Measurements from ENCODE around the gene HYAL2.

DNA sequence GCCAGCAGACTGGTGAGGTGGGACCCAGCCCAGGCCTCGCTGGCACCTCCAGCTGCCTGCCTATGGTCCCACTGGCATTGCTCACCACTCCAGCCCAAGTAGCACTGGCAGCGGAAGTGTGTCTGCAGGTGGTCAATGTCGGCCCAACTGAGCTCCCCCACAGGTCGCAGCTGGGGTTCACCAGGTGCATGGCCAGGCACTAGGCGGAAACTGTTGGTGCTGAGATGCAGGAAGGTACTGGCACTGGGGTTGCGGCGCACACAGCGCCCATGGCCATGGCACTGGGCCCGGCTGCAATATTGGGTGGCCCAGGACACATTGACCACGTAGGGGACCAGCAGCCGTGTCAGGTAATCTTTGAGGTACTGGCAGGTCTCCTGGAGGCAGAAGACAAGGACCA is 4.4 kb downstream of the HYAL2 start:
- no peak for TF ChIP-seq PHF21A (IDR thresholded peaks at IDR 0.05; ENCODE audit: borderline replicate concordance, low read depth)
- no peak for TF ChIP-seq CTCF (IDR thresholded peaks at IDR 0.05 in 2 of 3, conservative IDR thresholded peaks at IDR 0.05 in 1 of 3; ENCODE audit: insufficient read depth in 2 of 3, low read depth in 1 of 3, low read length in 3 of 3)
- no peak for TF ChIP-seq PHF8 (IDR thresholded peaks at IDR 0.05; ENCODE audit: borderline replicate concordance, low read length)
- TF ChIP-seq FOXJ3 (CRISPR knock-in tag; IDR thresholded peaks at IDR 0.05): no peak
- TF ChIP-seq, protein P1, sequence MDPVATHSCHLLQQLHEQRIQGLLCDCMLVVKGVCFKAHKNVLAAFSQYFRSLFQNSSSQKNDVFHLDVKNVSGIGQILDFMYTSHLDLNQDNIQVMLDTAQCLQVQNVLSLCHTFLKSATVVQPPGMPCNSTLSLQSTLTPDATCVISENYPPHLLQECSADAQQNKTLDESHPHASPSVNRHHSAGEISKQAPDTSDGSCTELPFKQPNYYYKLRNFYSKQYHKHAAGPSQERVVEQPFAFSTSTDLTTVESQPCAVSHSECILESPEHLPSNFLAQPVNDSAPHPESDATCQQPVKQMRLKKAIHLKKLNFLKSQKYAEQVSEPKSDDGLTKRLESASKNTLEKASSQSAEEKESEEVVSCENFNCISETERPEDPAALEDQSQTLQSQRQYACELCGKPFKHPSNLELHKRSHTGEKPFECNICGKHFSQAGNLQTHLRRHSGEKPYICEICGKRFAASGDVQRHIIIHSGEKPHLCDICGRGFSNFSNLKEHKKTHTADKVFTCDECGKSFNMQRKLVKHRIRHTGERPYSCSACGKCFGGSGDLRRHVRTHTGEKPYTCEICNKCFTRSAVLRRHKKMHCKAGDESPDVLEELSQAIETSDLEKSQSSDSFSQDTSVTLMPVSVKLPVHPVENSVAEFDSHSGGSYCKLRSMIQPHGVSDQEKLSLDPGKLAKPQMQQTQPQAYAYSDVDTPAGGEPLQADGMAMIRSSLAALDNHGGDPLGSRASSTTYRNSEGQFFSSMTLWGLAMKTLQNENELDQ (CRISPR knock-in tag; IDR thresholded peaks at IDR 0.05; ENCODE audit: borderline replicate concordance): no peak
- no peak for TF ChIP-seq XRCC5 (IDR thresholded peaks at IDR 0.05; ENCODE audit: low read depth, low read length)
- TF ChIP-seq CBFB (CRISPR knock-in tag; IDR thresholded peaks at IDR 0.05): no peak
- no peak for TF ChIP-seq SAFB2 (IDR thresholded peaks at IDR 0.05; ENCODE audit: borderline replicate concordance, low read depth, low read length, severe bottlenecking)
- TF ChIP-seq POLR2AphosphoS5 (IDR thresholded peaks at IDR 0.05; ENCODE audit: control insufficient read depth, insufficient read depth, low read depth, low read length): no peak
- TF ChIP-seq ZBTB8A (IDR thresholded peaks at IDR 0.05; ENCODE audit: partially characterized antibody): no peak
- no peak for TF ChIP-seq SRF (CRISPR knock-in tag; IDR thresholded peaks at IDR 0.05)
- TF ChIP-seq DPF2 (IDR thresholded peaks at IDR 0.05): no peak
- TF ChIP-seq POLR2A (conservative IDR thresholded peaks at IDR 0.05): no peak
- no peak for TF ChIP-seq ZNF143 (CRISPR knock-in tag; IDR thresholded peaks at IDR 0.05)
